IMR-90 (cell line): ENCODE data around the gene MED13. TPM values are rescaled to one million over a fixed set of nuclear protein-coding genes. Genes with fewer than 3 reads are reported as not detected.

Source experiments
- ATAC-seq: fragments of 200-7000 bp; cut with Tn5 transposase; 2 replicates; pipeline ENCODE4 v1.9.1; 2020; ENCODE audit warnings: low read depth, mild to moderate bottlenecking, moderate library complexity
- BruUV-seq: library from RNA; stranded (reverse); fragments of 400-500 nt; replicated peaks from 2 replicates; lab custom pipeline; 2021; lab: Mats Ljungman, UMichigan
- CTCF ChIA-PET: fragments of 300-600 bp; formaldehyde crosslinking; extraction: SDS; loops from one replicate; lab custom pipeline; 2021; ENCODE audit warnings: antibody characterized with exemption; lab: Yijun Ruan, JAX
- POLR2A ChIA-PET: fragments of 300-600 bp; sonication (Branson Sonifier 250); formaldehyde crosslinking; loops from one replicate; lab custom pipeline; 2022; ENCODE audit warnings: antibody characterized with exemption; ENCODE audit not compliant: unreplicated experiment; lab: Charles Lee
- DNase-seq: peaks from one replicate; pipeline ENCODE4 v3.0.0; 2013
- H2AFZ ChIP-seq: replicated peaks from 2 replicates; pipeline ENCODE3; 2013; ENCODE audit warnings: low read length, mild to moderate bottlenecking; ENCODE audit not compliant: poor library complexity
- H2AK5ac ChIP-seq: 2 replicates; pipeline ENCODE4 v1.6.1; 2013; ENCODE audit warnings: low read depth, low read length, inconsistent platforms
- H2AK9ac ChIP-seq: replicated peaks from 2 replicates; pipeline ENCODE3; 2013; ENCODE audit warnings: mild to moderate bottlenecking, low read depth, low read length, moderate library complexity; ENCODE audit not compliant: poor library complexity
- H2BK120ac ChIP-seq: 2 replicates; pipeline ENCODE4 v1.6.1; 2013; ENCODE audit warnings: low read depth, low read length, inconsistent platforms
- H2BK15ac ChIP-seq: 3 replicates; pipeline ENCODE4 v1.6.1; 2013; ENCODE audit warnings: low read depth, low read length, inconsistent platforms
- H2BK20ac ChIP-seq: 2 replicates; pipeline ENCODE4 v1.6.1; 2013; ENCODE audit warnings: low read depth, mild to moderate bottlenecking, inconsistent platforms, low read length, moderate library complexity
- H2BK5ac ChIP-seq: 2 replicates; pipeline ENCODE4 v1.6.1; 2013; ENCODE audit warnings: mild to moderate bottlenecking, low read depth, low read length, inconsistent platforms; ENCODE audit not compliant: poor library complexity, severe bottlenecking
- H3K14ac ChIP-seq: replicated peaks from 2 replicates; pipeline ENCODE4 v1.6.1; 2013; ENCODE audit warnings: low read depth, low read length, inconsistent platforms
- H3K18ac ChIP-seq: 2 replicates; pipeline ENCODE4 v1.6.1; 2013; ENCODE audit warnings: low read depth, low read length, control low read depth
- H3K23ac ChIP-seq: 2 replicates; pipeline ENCODE4 v1.6.1; 2013; ENCODE audit warnings: low read depth, low read length, inconsistent platforms
- H3K27ac ChIP-seq: 2 replicates; pipeline ENCODE4 v1.5.1; 2013; ENCODE audit warnings: mild to moderate bottlenecking, control low read depth, low read length; ENCODE audit not compliant: insufficient read depth
- H3K27me3 ChIP-seq: 2 replicates; pipeline ENCODE4 v1.6.1; 2013; ENCODE audit warnings: low read length; ENCODE audit not compliant: control insufficient read depth, insufficient read depth
- H3K36me3 ChIP-seq: 2 replicates; pipeline ENCODE4 v1.6.1; 2013; ENCODE audit warnings: low read length, mixed read lengths; ENCODE audit not compliant: control insufficient read depth, insufficient read depth
- H3K4ac ChIP-seq: 2 replicates; pipeline ENCODE4 v1.6.1; 2013; ENCODE audit warnings: low read depth, low read length, inconsistent platforms
- H3K4me1 ChIP-seq: 2 replicates; pipeline ENCODE4 v1.6.1; 2013; ENCODE audit warnings: low read length, mixed read lengths; ENCODE audit not compliant: control insufficient read depth, insufficient read depth
- H3K4me2 ChIP-seq: 2 replicates; pipeline ENCODE4 v1.6.1; 2013; ENCODE audit warnings: low read depth, mild to moderate bottlenecking, control low read depth, low read length, moderate library complexity
- H3K4me3 ChIP-seq: 2 replicates; pipeline ENCODE4 v1.5.1; 2013; ENCODE audit warnings: low read depth, mild to moderate bottlenecking, control low read depth, low read length, moderate library complexity; ENCODE audit not compliant: insufficient read depth
- H3K56ac ChIP-seq: 2 replicates; pipeline ENCODE4 v1.6.1; 2013; ENCODE audit warnings: low read length, inconsistent platforms; ENCODE audit not compliant: insufficient read depth; ENCODE audit errors: extremely low read depth
- H3K79me1 ChIP-seq, 2 experiments: 2 replicates each; pipeline ENCODE4 v1.6.1; 2013; ENCODE audit warnings: low read length in 2 of 2, inconsistent platforms in 1 of 2, low read depth in 1 of 2
- H3K9ac ChIP-seq: 2 replicates; pipeline ENCODE4 v1.6.1; 2013; ENCODE audit warnings: low read depth, low read length, control low read depth
- H3K9me1 ChIP-seq: 2 replicates; pipeline ENCODE4 v1.6.1; 2013; ENCODE audit warnings: low read length, inconsistent platforms; ENCODE audit not compliant: insufficient read depth
- H3K9me3 ChIP-seq: 2 replicates; pipeline ENCODE4 v1.6.1; 2013; ENCODE audit warnings: low read length; ENCODE audit not compliant: control insufficient read depth, insufficient read depth
- H4K20me1 ChIP-seq: 2 replicates; pipeline ENCODE4 v1.6.1; 2013; ENCODE audit warnings: low read length, inconsistent platforms; ENCODE audit not compliant: insufficient read depth
- H4K5ac ChIP-seq: 2 replicates; pipeline ENCODE4 v1.6.1; 2013; ENCODE audit warnings: mild to moderate bottlenecking, low read depth, low read length, control low read depth
- H4K8ac ChIP-seq, 2 experiments: 2 replicates each; pipeline ENCODE4 v1.6.1; 2013; ENCODE audit warnings: low read depth in 2 of 2, low read length in 2 of 2, control low read depth in 1 of 2, inconsistent platforms in 1 of 2
- H4K91ac ChIP-seq: 2 replicates; pipeline ENCODE4 v1.6.1; 2013; ENCODE audit warnings: low read depth, low read length, inconsistent platforms; ENCODE audit not compliant: insufficient read depth
- CTCF ChIP-seq: conservative IDR thresholded peaks from 2 replicates; pipeline ENCODE4 v1.5.1; 2012; ENCODE audit warnings: mild to moderate bottlenecking, low read depth, low read length, improper control_type of control experiment
- ELK1 ChIP-seq: fragments of 150-350 bp; IDR thresholded peaks from 2 replicates; pipeline ENCODE4 v1.6.1; 2016; ENCODE audit warnings: low read depth, mild to moderate bottlenecking, low read length, moderate library complexity, borderline replicate concordance
- FOS ChIP-seq: fragments of 150-350 bp; IDR thresholded peaks from 2 replicates; pipeline ENCODE4 v1.6.1; 2016; ENCODE audit warnings: low read depth, low read length
- MAZ ChIP-seq: IDR thresholded peaks from 2 replicates; pipeline ENCODE4 v1.6.1; 2012; ENCODE audit warnings: low read depth, mild to moderate bottlenecking, low read length, improper control_type of control experiment, moderate library complexity, borderline replicate concordance
- MXI1 ChIP-seq: IDR thresholded peaks from 2 replicates; pipeline ENCODE4 v1.6.1; 2012; ENCODE audit warnings: low read depth, mild to moderate bottlenecking, low read length, moderate library complexity, borderline replicate concordance
- POLR2A ChIP-seq: IDR thresholded peaks from 2 replicates; pipeline ENCODE4 v1.6.1; 2012; ENCODE audit warnings: mild to moderate bottlenecking, low read depth, low read length
- RCOR1 ChIP-seq: IDR thresholded peaks from 2 replicates; pipeline ENCODE4 v1.6.1; 2012; ENCODE audit warnings: mild to moderate bottlenecking, low read length, improper control_type of control experiment; ENCODE audit not compliant: insufficient replicate concordance
- RFX5 ChIP-seq: IDR thresholded peaks from 2 replicates; pipeline ENCODE4 v1.8.0; 2012; ENCODE audit warnings: low read depth, mild to moderate bottlenecking, low read length, moderate library complexity
- USF2 ChIP-seq: fragments of 150-350 bp; IDR thresholded peaks from 2 replicates; pipeline ENCODE4 v1.6.1; 2017; ENCODE audit warnings: mild to moderate bottlenecking, antibody characterized with exemption, low read length, low read depth
- WGBS, 2 experiments: methylation state at CpG; one replicate each; pipeline versions ENCODE4 v1.1.5 to v1.1.7; 2013; ENCODE audit warnings: missing lambda C conversion rate in 2 of 2; ENCODE audit not compliant: insufficient read length in 1 of 2; ENCODE audit errors: extremely low coverage in 2 of 2; 5-methylcytosine and 5-hydroxymethylcytosine counted together
- dilution Hi-C: fragments of 300-500 bp; cut with HindIII; formaldehyde crosslinking; loops from one replicate; pipeline ENCODE4 v1.14.3; 2018; ENCODE audit warnings: low sequenced_read_pairs; ENCODE audit not compliant: unreplicated experiment
- in situ Hi-C: fragments of 300-500 bp; cut with MboI; formaldehyde crosslinking; loops from 3 replicates; pipeline ENCODE4 v1.14.3; 2019; ENCODE audit warnings: low sequenced_read_pairs, inconsistent platforms, mixed read lengths
- intact Hi-C: fragments of 100-400 bp; cut with micrococcal nuclease; formaldehyde crosslinking; loops from 2 replicates; pipeline ENCODE4 v1.10.0; 2022
- polyA plus RNA-seq, 3 experiments: library from polyadenylated mRNA; depleted of rRNA; stranded (reverse); fragments of >200 nt; gene quantifications; 2 replicates each; pipeline ENCODE4 v1.2.3, GENCODE V29; 2012; ENCODE audit warnings: low replicate concordance in 1 of 3
- total RNA-seq: library from RNA; depleted of rRNA; stranded (reverse); fragments of >200 nt; gene quantifications from 2 replicates; pipeline ENCODE4 v1.2.3, GENCODE V29; 2012

Gene MED13
- total and polyA plus RNA-seq, 2 of the 4 experiments (the other 2 are of a cell fraction), result 9.7 to 67.2 TPM

GRCh38 chr17:62086737-62087136 is 21.7 kb upstream of the MED13 start:
- H3K79me1 ChIP-seq, result no peaks in the 10 kb centered on the region
- dilution Hi-C loops (no loop called here), intact Hi-C loops (no loop called here), in situ Hi-C loops (no loop called here)
- H4K91ac ChIP-seq, result no peak overlapping the region
- no peak overlapping the region for H2AK9ac ChIP-seq
- no peak overlapping the region for H2BK120ac ChIP-seq
- no TSS peak for BruUV-seq
- H4K5ac ChIP-seq, result no peak overlapping the region
- no CpG with 5 or more reads among the region's 2 CpGs for WGBS, 2 experiments
- no peaks in the 10 kb centered on the region for H3K9me3 ChIP-seq
- H3K9me1 ChIP-seq, result no peaks in the 10 kb centered on the region
- H3K36me3 ChIP-seq, result no peaks in the 10 kb centered on the region
- no peak overlapping the region for H3K56ac ChIP-seq
- no peak overlapping the region for H3K27ac ChIP-seq
- H4K8ac ChIP-seq, result no peak overlapping the region
- no peak overlapping the region for H3K4me2 ChIP-seq
- CTCF ChIA-PET, result interaction anchor here (0.6 to 1.4 kb wide), 2 partner anchors 14 to 21 kb away, joined by 4 to 5 read pairs; no protein-coding TSS in a partner anchor
- no peak overlapping the region for H3K23ac ChIP-seq
- H3K4ac ChIP-seq, result no peak overlapping the region
- H2AK5ac ChIP-seq, result no peak overlapping the region
- no peak overlapping the region for H2AFZ ChIP-seq
- H2BK20ac ChIP-seq, result no peak overlapping the region
- no peak overlapping the region for H3K9ac ChIP-seq
- H3K18ac ChIP-seq, result no peak overlapping the region
- no peak for DNase-seq
- POLR2A ChIA-PET, result no interaction called here
- H4K20me1 ChIP-seq, result no peaks in the 10 kb centered on the region
- H3K4me3 ChIP-seq, result no peak overlapping the region
- no peak overlapping the region for H2BK5ac ChIP-seq
- ATAC-seq, result no peak
- no peak for TF ChIP-seq MAZ
- TF ChIP-seq CTCF, result no peak
- no peak for TF ChIP-seq FOS
- TF ChIP-seq USF2, result no peak
- TF ChIP-seq POLR2A, result no peak
- no peak for TF ChIP-seq RFX5
- TF ChIP-seq MXI1, result no peak
- no peak for TF ChIP-seq RCOR1
- no peak for TF ChIP-seq ELK1
- H2BK15ac ChIP-seq, result no peak overlapping the region
- H3K4me1 ChIP-seq, result no peaks in the 10 kb centered on the region
- no peak overlapping the region for H3K14ac ChIP-seq
- H3K27me3 ChIP-seq, result peaks cover 4% of the 10 kb centered on the region
